DOHH2 (cell line): ENCODE results near the gene CNTNAP2.

ENCODE experiments used
- EZH2phosphoT487 ChIP-seq: fragments of 200-600 bp; sonication (generic); IDR thresholded peaks from 2 replicates; pipeline ENCODE4 v1.6.1; 2017; ENCODE audit warnings: borderline replicate concordance, mild to moderate bottlenecking, antibody characterized with exemption, low read length, moderate library complexity, mixed read lengths
- TF ChIP-seq, protein P1 (sequence below): fragments of 200-600 bp; sonication (generic); IDR thresholded peaks from one replicate; pipeline ENCODE4 v1.5.1; 2014; ENCODE audit warnings: antibody characterized with exemption, mild to moderate bottlenecking, low read depth, low read length; ENCODE audit not compliant: poor library complexity, severe bottlenecking

DNA sequence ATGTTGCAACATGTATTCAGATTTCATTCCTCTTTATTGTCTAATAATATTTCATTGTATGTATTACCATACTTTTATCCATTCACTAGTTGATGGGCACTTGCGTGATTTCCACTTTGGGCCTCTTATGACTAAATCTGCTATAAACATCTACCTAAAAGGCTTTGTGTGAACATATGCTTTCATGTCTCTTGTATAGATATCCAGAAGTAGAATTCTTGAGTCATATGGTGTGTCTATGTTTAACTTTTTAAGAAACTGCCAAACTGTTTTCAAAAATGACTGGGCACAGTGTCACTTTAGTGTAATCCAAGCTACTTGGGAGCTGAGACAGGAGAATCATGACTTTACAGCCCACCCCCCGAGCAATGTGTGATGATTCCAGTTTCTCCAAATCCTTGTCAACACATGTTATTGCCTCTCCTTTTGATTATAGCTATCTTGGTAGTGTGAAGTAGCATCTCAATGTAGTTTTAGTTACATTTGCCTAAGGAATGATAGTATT, 1855.1 kb downstream of the CNTNAP2 start:
- TF ChIP-seq, protein P1, sequence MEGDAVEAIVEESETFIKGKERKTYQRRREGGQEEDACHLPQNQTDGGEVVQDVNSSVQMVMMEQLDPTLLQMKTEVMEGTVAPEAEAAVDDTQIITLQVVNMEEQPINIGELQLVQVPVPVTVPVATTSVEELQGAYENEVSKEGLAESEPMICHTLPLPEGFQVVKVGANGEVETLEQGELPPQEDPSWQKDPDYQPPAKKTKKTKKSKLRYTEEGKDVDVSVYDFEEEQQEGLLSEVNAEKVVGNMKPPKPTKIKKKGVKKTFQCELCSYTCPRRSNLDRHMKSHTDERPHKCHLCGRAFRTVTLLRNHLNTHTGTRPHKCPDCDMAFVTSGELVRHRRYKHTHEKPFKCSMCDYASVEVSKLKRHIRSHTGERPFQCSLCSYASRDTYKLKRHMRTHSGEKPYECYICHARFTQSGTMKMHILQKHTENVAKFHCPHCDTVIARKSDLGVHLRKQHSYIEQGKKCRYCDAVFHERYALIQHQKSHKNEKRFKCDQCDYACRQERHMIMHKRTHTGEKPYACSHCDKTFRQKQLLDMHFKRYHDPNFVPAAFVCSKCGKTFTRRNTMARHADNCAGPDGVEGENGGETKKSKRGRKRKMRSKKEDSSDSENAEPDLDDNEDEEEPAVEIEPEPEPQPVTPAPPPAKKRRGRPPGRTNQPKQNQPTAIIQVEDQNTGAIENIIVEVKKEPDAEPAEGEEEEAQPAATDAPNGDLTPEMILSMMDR, result no peak
- no peak for TF ChIP-seq EZH2phosphoT487
